Colonic mucosa (tissue), 4 donors: ENCODE measurements around the gene PRKAR1A. TPM values are rescaled to one million over a fixed set of nuclear protein-coding genes. Genes with fewer than 3 reads are reported as not detected.
"Not testable (repeated sequence)": the region's sequence is repeated elsewhere in the genome, so short reads cannot be mapped to it uniquely, and the experiment has no call there.

Experiments
- DNase-seq: peaks from one replicate; pipeline ENCODE4 v3.0.0-alpha.2; 2020
- H3K27ac ChIP-seq: fragments of 200-600 bp; one replicate; pipeline ENCODE4 v1.8.0; 2021
- H3K27me3 ChIP-seq: fragments of 200-600 bp; one replicate; pipeline ENCODE4 v1.8.0; 2021
- H3K36me3 ChIP-seq: fragments of 200-600 bp; one replicate; pipeline ENCODE4 v1.8.0; 2021
- H3K4me1 ChIP-seq: fragments of 200-600 bp; one replicate; pipeline ENCODE4 v1.8.0; 2021; ENCODE audit warnings: mild to moderate bottlenecking
- H3K4me3 ChIP-seq: fragments of 200-600 bp; one replicate; pipeline ENCODE4 v1.8.0; 2021
- H3K9ac ChIP-seq, 2 donors: one replicate each; pipeline ENCODE4 v1.7.0; 2013; ENCODE audit warnings: control low read depth in 2 of 2, low read depth in 2 of 2, low read length in 2 of 2
- H3K9me3 ChIP-seq: fragments of 200-600 bp; one replicate; pipeline ENCODE4 v1.8.0; 2021
- intact Hi-C: fragments of 100-400 bp; cut with DNase I; formaldehyde crosslinking; loops from one replicate; pipeline ENCODE4 v1.14.1; 2022
- total RNA-seq, 2 donors: library from RNA; stranded (reverse); fragmentation: NEBNext Ultra II Directional in 1 of 2; extraction: Animal tissue kit (Norgen Biotek cat#: 25700) in 1 of 2; gene quantifications; one replicate each; pipeline ENCODE4 v1.2.1, GENCODE V29; 2021
- TF ChIP-seq, protein P1 (sequence below): fragments of 200-600 bp; IDR thresholded peaks from one replicate; pipeline ENCODE4 v1.8.0; 2022; ENCODE audit warnings: antibody characterized with exemption, mild to moderate bottlenecking
- donor health status: healthy.
- donor health status: DM: no; HTN: no; CAD: no.
- donor health status: DM: no; HTN: no; CAD: no.

PRKAR1A gene
- total RNA-seq, 2 donors from 2014 or later: 133 to 168 TPM

DNA sequence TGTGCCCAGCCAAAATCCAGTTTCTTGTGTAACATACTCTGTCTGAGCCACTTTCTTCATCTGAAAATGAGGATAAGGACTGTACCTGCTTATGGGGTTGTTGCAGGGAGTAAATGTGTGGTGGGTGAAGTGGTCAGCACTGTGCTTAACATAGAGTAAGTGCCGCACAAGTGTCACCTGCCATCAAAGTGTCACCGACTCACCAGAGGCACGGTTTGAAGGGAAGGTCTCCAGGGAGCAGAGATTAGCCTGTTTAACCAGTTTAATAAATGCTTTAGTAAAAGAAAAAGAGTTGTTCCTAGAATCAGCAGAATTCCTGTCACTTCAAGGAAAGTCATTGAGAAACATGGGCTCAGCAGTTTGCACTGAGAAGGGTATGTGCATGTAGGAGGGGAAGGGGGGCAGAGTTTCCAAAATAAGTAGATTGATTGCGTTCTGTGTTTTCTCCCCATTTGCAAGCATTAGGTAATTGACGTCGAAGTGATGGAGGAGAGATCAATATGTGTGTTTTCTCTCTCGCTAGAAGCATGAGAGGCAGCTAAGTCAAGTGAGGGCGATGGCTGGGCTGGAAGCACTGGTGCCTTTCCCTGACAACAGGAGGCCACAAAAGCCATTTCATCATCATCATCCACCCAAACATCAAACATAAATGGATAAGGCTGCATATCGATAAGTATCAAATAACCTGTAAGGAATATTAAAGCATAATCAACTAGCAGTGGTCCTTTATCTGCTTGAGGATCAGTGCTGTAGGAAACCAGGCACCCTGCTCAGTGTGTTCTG is 69.8 kb downstream of the PRKAR1A start:
- Histone ChIP-seq H3K9me3 (no peaks in the 10 kb centered on the region), H3K27me3 (no peaks in the 10 kb centered on the region), H3K9ac (no peak overlapping the region), H3K4me3 (no peak overlapping the region), H3K27ac (no peak overlapping the region), H3K36me3 (no peaks in the 10 kb centered on the region), H3K4me1 (no peaks in the 10 kb centered on the region)
- DNase-seq: no peak
- TF ChIP-seq, protein P1, sequence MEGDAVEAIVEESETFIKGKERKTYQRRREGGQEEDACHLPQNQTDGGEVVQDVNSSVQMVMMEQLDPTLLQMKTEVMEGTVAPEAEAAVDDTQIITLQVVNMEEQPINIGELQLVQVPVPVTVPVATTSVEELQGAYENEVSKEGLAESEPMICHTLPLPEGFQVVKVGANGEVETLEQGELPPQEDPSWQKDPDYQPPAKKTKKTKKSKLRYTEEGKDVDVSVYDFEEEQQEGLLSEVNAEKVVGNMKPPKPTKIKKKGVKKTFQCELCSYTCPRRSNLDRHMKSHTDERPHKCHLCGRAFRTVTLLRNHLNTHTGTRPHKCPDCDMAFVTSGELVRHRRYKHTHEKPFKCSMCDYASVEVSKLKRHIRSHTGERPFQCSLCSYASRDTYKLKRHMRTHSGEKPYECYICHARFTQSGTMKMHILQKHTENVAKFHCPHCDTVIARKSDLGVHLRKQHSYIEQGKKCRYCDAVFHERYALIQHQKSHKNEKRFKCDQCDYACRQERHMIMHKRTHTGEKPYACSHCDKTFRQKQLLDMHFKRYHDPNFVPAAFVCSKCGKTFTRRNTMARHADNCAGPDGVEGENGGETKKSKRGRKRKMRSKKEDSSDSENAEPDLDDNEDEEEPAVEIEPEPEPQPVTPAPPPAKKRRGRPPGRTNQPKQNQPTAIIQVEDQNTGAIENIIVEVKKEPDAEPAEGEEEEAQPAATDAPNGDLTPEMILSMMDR: no peak
- intact Hi-C loops: no loop called here

DNA sequence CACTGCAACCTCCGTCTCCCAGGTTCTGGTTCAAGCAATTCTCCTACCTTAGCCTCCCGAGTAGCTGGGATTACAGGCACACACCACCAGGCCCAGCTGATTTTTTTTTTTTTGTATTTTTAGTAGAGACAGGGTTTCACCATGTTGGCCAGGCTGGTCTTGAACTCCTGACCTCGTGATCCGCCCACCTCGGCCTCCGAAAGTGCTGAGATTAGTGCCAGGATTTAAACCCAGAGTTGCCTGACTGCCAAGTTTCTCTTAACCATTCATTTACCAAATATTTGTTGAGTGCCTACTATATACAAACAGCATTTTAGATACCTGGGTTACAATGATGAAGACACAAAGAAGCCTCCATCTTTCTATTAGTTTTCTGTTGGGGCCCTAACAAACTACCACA is 70.6 kb downstream of the PRKAR1A start:
- H3K27me3 ChIP-seq, H3K27ac ChIP-seq, H3K36me3 ChIP-seq, H3K9me3 ChIP-seq, H3K4me3 ChIP-seq, DNase-seq, H3K9ac ChIP-seq, intact Hi-C loops, H3K4me1 ChIP-seq: not testable (repeated sequence)

DNA sequence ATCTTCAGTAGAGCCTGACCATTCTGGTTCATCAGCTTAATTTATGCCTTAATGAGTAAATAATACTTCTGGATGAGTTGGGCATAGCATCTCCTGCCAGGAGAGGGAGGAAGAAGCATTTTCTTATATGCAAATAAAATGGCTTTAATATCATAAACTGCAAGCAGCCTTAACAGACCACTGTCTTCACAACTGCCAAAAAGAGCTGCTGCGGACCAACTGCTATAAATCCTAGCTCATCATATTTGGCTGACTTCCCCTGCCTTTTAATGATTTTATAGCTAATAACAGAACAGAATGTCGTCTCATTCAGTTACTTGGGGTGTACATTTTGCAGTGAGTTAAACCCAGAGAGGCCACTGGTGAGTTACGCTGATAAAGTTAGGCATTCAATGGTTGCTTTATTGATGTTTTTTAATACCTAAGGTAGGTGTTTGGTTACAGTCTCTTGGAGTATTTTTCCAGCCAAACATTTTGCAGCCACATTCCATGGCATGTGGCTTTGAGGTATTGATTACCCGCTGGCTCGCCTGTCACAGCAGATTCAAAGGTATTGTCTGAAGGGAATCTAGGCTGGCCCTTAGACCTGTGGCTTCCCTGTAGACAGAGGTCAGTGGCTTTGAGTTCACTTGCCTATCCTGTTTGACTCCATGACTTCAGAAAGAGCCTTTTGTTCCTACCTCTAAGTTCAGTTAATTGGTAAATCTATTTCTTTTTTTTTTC is 72.5 kb downstream of the PRKAR1A start:
- no peaks in the 10 kb centered on the region for H3K4me1 ChIP-seq
- no peak overlapping the region for H3K9ac ChIP-seq
- intact Hi-C loops: no loop called here
- no peak overlapping the region for H3K27ac ChIP-seq
- H3K9me3 ChIP-seq: no peaks in the 10 kb centered on the region
- no peak for DNase-seq
- H3K27me3 ChIP-seq: no peaks in the 10 kb centered on the region
- TF ChIP-seq, protein P1: no peak
- H3K4me3 ChIP-seq: no peak overlapping the region
- H3K36me3 ChIP-seq: no peaks in the 10 kb centered on the region

DNA sequence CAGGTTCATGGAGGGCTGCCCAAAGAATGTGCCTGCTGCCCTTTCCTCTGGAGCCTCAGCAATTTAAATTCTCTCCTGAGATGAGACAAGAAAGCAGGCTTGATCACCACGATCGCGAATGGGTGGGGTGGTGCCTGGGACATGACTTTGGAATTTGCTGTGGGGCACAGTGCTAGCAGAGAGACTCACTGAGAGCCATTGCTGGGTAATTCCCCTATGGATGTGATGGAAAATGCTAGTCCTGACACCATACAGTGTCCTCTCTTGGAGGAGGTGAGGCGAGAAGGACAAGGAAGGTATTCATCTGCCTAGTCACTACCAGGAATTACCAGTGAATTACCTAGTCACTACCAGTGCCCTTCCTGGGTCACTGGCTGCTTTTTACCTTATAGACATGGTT is 73.4 kb downstream of the PRKAR1A start:
- Histone ChIP-seq H3K4me3 (no peak overlapping the region), H3K4me1 (no peaks in the 10 kb centered on the region), H3K27ac (no peak overlapping the region), H3K9ac (no peak overlapping the region), H3K36me3 (no peaks in the 10 kb centered on the region), H3K27me3 (no peaks in the 10 kb centered on the region), H3K9me3 (no peaks in the 10 kb centered on the region)
- TF ChIP-seq, protein P1: no peak
- intact Hi-C loops: no loop called here
- DNase-seq: no peak

DNA sequence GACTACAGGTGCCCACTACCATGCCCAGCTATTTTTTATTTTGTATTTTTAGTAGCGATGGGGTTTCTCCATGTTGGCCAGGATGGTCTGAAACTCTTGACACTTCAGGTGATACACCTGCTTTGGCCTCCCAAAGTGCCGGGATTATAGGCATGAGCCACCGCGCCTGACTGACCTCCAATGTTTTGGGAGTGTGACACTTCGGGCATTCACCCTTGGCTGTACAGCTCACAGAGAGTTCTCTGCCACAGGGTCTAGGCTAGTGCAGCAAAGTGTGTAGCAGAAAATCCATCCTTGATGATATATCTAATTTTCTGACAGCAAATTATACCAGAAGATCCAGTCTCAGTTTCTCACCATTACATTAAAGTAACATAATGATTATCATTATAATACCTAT is 74.8 kb downstream of the PRKAR1A start:
- Histone ChIP-seq H3K4me3 (no peak overlapping the region), H3K36me3 (no peaks in the 10 kb centered on the region), H3K4me1 (no peaks in the 10 kb centered on the region), H3K27ac (no peak overlapping the region), H3K9ac (no peak overlapping the region), H3K9me3 (no peaks in the 10 kb centered on the region), H3K27me3 (no peaks in the 10 kb centered on the region)
- no peak for DNase-seq
- TF ChIP-seq, protein P1: no peak
- intact Hi-C loops: no loop called here

DNA sequence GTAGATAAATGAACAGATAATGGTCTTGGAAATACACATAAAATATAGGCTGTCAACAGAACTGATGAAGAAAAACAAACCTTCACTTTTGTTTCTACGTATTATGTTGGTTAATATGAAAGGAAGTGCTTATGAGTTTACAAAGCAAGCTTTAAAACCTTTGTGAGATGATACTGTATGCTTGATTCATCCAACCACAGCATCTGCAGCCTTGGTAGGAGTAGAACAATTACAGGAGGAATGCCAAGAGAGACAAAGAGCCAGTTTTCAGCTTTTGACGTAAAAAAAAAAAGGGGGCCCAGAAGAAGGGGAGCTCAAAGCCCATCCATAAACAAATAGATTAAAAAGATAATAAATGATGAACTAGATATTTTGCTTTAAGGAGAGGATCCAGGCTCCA is 75.6 kb downstream of the PRKAR1A start:
- H3K9me3 ChIP-seq: no peaks in the 10 kb centered on the region
- TF ChIP-seq, protein P1: no peak
- intact Hi-C loops: no loop called here

More for the DNA sequence above, 75.6 kb downstream of the PRKAR1A start:
- no peaks in the 10 kb centered on the region for H3K4me1 ChIP-seq
- DNase-seq: no peak
- no peak overlapping the region for H3K4me3 ChIP-seq
- H3K36me3 ChIP-seq: no peaks in the 10 kb centered on the region
- no peak overlapping the region for H3K27ac ChIP-seq
- no peaks in the 10 kb centered on the region for H3K27me3 ChIP-seq
- no peak overlapping the region for H3K9ac ChIP-seq
